Germinal center (tissue), 1 donor: ENCODE results near the gene DEF6.

ENCODE experiments used
- DNase-seq: peaks from one replicate; pipeline ENCODE4 v3.0.0; 2012; ENCODE audit warnings: mixed read lengths, low spot score

DEF6 gene

GRCh38 chr6:35343835-35344550, 46.4 kb downstream of the DEF6 start:
- no peak for DNase-seq

DNA sequence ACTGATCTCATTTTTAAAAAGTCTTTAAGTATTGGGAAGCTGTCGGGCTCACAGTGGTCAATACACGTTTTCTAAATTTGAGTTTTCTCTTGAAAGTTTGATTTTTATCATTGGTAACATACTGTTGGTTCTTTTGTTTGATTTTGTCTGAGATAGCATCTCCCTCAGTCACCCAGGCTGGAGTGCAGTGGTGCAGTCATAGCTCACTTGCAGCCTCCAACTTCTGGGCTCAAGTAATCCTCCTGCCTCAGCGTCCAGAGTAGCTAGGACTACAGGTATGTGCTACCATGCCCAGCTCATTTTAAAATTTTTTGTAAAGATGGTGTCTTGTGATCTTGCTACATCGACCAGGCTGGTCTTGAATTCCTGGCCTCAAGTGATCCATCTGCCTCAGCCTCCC, 53.8 kb downstream of the DEF6 start:
- no peak for DNase-seq

GRCh38 chr6:35352735-35353134, 55.1 kb downstream of the DEF6 start:
- DNase-seq, result no peak

GRCh38 chr6:35354361-35355135, 56.9 kb downstream of the DEF6 start:
- DNase-seq, result no peak

- no peak for DNase-seq
Observed at GRCh38 chr6:35356391-35356790, 58.8 kb downstream of the DEF6 start.

DNA sequence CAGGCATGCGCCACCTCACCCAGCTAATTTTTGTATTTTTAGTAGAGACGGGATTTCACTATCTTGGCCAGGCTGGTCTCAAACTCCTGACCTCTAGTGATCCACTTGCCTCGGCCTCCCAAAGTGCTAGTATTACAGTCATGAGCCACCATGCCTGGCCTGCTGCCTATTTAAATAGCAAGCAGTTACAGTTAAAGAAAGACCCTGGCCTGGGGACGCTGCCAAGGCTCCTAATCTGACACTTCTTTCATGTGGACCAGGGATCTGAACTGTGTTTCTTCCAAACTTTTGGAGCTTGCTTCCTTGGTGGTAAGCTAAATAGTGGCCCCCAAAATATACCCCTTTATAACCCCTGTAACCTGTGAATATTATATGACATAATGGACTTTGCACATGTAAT, 60.1 kb downstream of the DEF6 start:
- DNase-seq, result no peak

DNA sequence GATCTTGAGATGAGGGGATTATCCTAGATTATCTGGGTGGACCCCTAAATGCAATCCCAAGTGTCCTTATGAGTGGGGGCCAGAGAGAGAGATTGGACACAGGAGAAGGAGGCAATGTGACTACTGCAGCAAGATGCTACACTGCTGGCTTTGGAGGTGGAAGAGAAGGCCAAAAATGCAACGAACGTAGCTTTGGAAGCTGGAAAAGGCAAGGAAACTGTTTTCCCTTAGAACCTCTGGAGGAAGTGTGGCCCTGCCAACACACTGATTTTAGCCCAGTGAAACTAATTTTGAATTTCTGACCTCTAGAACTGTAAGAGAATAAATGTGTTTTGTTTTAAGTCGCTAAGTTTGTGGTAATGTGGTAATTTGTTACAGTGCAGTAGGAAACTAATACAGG, 60.5 kb downstream of the DEF6 start:
- DNase-seq, result no peak

- DNase-seq, result no peak
Observed at GRCh38 chr6:35359346-35359743, 61.7 kb downstream of the DEF6 start.

DNA sequence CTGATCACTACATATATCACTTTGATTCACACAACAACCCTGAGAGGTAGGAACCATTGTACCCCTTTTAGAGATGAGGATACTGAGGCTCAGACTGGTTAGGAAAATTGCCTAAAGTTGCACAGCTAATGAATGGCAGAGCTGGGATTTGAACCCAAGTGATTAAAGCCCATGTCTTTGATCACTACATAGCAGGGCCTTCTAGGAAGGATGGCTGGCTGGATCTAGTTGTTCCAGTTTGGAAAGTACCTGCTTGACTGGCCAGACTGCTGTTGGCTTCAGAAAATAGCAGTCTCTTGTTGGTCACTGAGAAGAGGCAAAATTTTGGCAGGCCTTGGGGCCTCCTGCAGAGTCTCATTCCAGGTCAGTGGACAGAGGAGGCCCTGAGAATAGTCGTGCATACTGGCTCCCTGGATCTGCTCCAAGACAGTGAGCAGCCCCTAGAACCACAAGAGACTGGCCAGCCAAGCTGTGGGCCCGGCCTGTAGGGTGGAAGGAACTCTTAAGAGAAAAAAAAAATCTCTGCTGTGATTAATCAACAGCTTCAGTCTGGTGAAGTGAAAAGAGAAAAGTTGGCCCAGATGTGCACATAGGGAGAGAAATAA, 62.2 kb downstream of the DEF6 start:
- no peak for DNase-seq

GRCh38 chr6:35360349-35361138, 62.9 kb downstream of the DEF6 start:
- no peak for DNase-seq

GRCh38 chr6:35362200-35362599, 64.6 kb downstream of the DEF6 start:
- no peak for DNase-seq

DNA sequence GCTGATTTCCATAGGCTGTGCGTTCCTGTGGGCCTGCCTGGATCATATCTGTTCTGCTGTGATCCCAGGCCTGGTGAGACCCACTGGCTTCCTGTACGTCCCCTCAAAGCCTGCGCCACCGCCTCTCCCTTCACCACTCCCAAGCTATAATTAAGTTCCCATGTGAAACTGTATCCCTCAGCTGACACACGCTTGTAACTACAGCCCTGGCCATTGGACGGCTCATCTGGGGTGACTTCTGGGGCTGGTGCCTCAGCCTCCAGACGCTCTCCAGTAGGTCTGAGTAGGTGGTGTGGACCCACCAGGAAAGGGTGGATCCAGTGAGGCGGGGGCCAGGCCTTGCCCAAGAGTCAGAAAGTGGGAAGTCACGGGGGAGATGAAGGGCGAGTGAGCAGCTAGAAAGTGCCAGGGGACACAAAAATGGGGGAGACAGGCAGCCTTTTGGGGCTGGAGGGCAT, 65.7 kb downstream of the DEF6 start:
- DNase-seq, result no peak

- DNase-seq, result no peak
Observed at GRCh38 chr6:35365594-35366203, 68.1 kb downstream of the DEF6 start.

- DNase-seq, result no peak
Observed at GRCh38 chr6:35366204-35366596, 68.6 kb downstream of the DEF6 start.

- DNase-seq, result no peak
Observed at GRCh38 chr6:35367646-35368037, 70.0 kb downstream of the DEF6 start.

DNA sequence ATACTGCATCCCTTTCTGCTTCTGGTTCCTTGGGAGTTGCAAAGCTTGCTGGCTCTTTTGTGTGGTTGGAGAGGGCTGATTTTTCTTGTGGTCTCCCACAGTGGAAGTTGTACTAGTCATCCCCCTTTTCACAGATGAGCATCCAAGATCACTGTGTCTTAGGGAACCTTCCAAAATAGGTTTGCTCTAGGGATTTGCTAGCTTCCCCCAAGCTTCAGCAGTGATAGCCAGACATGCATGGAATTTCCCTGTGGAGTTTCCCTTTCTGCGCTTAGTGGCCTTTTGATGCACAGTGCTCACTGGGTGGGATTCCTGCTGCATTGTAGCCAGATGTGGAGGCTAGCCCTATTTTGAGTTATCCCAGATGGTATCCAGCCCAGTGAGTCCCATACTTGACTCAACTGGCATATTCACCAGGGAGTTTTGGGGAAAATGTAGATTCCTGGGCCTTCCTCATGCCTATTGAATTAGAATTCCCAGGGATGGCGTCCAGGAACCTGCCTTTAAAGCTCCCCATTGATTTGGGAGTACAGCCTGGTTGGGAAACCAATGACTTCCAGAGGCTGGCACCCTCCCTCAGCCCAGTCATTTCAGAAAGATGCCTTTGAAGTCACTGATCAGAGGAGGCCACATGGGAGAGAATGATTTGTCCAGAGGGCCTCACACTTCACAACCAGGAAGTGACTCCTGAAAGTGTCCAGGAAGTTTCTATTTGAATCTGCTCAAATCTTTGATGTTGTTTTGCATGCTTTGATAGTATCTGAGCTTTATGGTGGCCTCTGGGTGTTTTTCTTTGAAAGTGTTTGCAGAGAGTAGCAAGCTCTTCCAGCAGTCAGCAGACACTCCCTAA, 70.6 kb downstream of the DEF6 start:
- no peak for DNase-seq

- DNase-seq, result peak; percentile 59
Observed at GRCh38 chr6:35370124-35370741, 72.6 kb downstream of the DEF6 start.

- DNase-seq, result peak; percentile 51
Observed at GRCh38 chr6:35370785-35371493, 73.3 kb downstream of the DEF6 start.
